Keratinocyte (primary cell): ENCODE results near the gene NUP43.

ENCODE experiments used
- EZH2 ChIP-seq: IDR thresholded peaks from one replicate; pipeline ENCODE4 v1.6.1; 2012; ENCODE audit warnings: inconsistent platforms, mild to moderate bottlenecking, low read length, moderate library complexity
- TF ChIP-seq, protein P1 (sequence below), 3 experiments: IDR thresholded peaks in 1 of 3; conservative IDR thresholded peaks in 1 of 3; optimal IDR thresholded peaks in 1 of 3; 2 replicates in 2 of 3; 3 replicates in 1 of 3; pipeline versions ENCODE3 to v1.5.1; 2011; ENCODE audit warnings: low read length in 3 of 3, mild to moderate bottlenecking in 3 of 3, moderate library complexity in 2 of 3, control low read depth in 1 of 3, inconsistent platforms in 1 of 3; ENCODE audit not compliant: insufficient read depth in 2 of 3; ENCODE audit errors: extremely low read depth in 1 of 3

DNA sequence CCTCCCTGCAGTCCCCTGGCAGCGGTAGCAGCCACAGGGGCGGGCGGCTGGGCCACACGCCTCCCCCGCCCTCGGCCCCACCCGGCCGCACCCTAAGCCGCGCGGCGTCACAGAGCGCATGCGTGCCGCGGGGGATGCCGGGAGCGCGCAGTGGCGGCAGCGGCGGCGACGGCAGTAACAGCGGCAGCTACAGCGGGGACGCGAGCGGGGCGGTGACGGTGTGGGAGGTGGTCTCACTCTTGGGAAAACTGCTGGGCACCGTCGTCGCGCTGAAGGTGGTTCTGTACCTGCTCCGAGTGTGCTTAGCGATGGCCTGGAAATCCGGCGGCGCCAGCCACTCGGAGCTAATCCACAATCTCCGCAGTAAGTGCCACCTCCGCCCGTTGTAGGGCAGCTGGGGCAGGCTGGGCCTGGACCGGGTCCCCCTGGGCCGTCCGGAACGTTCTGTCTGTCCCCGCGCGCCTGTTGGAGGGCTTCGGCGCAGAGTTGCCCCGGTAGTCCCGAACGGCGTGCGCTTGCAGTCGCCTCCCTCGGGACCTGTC lies 3.3 kb upstream of the NUP43 start, which contains the start of gene PCMT1:
- TF ChIP-seq, protein P1, sequence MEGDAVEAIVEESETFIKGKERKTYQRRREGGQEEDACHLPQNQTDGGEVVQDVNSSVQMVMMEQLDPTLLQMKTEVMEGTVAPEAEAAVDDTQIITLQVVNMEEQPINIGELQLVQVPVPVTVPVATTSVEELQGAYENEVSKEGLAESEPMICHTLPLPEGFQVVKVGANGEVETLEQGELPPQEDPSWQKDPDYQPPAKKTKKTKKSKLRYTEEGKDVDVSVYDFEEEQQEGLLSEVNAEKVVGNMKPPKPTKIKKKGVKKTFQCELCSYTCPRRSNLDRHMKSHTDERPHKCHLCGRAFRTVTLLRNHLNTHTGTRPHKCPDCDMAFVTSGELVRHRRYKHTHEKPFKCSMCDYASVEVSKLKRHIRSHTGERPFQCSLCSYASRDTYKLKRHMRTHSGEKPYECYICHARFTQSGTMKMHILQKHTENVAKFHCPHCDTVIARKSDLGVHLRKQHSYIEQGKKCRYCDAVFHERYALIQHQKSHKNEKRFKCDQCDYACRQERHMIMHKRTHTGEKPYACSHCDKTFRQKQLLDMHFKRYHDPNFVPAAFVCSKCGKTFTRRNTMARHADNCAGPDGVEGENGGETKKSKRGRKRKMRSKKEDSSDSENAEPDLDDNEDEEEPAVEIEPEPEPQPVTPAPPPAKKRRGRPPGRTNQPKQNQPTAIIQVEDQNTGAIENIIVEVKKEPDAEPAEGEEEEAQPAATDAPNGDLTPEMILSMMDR (optimal IDR thresholded peaks at IDR 0.05 in 1 of 3, IDR thresholded peaks at IDR 0.05 in 1 of 3, conservative IDR thresholded peaks at IDR 0.05 in 1 of 3; ENCODE audit: extremely low read depth in 1 of 3, insufficient read depth in 2 of 3, low read length in 3 of 3) = no peak
- TF ChIP-seq EZH2 = no peak
